ENCODE measurements around the gene S100A2. TPM values are rescaled to one million over a fixed set of nuclear protein-coding genes. Genes with fewer than 3 reads are reported as not detected.

S100A2 gene
- total and polyA plus RNA-seq, 2 of the 13 experiments (the other 11 are each of a cell fraction or from before 2014, with no cell fraction given), result 1.2 TPM

DNA sequence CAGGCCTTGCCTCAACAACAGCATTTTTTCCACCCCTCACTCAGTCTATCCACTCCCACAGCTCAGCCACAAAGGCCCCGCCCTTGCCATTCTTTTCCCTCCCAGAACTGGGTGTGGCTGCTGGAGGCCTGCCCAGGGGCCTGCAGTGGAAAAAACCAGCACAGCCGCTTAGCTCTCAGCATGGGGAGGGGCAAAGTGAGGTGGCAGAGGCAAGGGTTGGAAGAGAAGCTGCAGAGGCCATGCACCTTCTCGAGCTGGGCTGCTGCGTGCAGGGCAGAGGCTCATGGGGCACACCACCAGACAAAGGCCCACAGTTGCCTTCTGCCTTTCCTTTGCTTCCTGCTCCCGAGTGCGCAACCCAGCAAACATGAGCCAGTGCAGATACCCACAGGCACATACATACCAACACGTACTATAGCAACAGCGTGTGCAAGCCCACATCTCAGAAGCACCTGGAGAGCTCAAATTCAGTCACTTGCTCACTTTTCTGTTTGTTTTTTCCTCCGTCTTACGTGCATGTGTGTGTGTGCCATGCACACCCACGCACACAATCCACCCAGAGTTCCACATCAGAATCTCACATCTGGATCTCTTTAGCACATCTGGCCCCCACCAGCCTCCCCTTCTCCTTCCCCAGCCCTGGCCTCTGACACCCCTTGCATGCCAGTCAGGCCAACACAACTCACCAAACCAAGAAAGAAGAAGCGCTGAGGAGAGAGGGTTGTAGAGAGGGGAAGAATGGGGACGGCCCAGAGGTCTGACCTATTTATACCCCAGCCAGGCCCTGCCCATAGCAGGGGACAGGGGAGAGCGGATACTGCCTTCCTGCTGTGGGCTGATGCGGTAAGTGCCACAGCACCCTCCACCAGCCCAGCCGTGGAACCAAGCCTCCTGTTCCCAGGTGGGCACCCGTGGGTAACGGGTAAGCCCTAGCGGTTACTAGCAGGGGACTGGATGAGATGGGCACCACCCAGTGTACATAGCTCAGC is 20.3 kb downstream of the S100A2 start, which contains the start of gene S100A4 (continued):
- TF ChIP-seq HIC2 (CRISPR knock-in tag; IDR thresholded peaks at IDR 0.05; ENCODE audit: low read depth) (peak; percentile 80), HNRNPLL (IDR thresholded peaks at IDR 0.05; ENCODE audit: low read depth, low read length, poor library complexity, severe bottlenecking) (peak; percentile 48), IRX3 (CRISPR knock-in tag; IDR thresholded peaks at IDR 0.05; ENCODE audit: borderline replicate concordance, low read depth) (no peak), TCF7 (IDR thresholded peaks at IDR 0.05; ENCODE audit: low read depth) (no peak), ZNF143 (CRISPR knock-in tag; IDR thresholded peaks at IDR 0.05) (0 out of 2 replicates have a peak, but pooled peaks have one; percentile 23), ZFP36 (IDR thresholded peaks at IDR 0.05; ENCODE audit: borderline replicate concordance, low read depth, low read length, partially characterized antibody) (no peak), ARID2 (CRISPR knock-in tag; IDR thresholded peaks at IDR 0.05; ENCODE audit: borderline replicate concordance) (no peak), ZMYM3 (CRISPR knock-in tag; IDR thresholded peaks at IDR 0.05) (peak; percentile 53; the same call in 1 of the 2 replicates), GTF3A (CRISPR knock-in tag; conservative IDR thresholded peaks at IDR 0.05) (no peak)
- TF ChIP-seq, protein P1, sequence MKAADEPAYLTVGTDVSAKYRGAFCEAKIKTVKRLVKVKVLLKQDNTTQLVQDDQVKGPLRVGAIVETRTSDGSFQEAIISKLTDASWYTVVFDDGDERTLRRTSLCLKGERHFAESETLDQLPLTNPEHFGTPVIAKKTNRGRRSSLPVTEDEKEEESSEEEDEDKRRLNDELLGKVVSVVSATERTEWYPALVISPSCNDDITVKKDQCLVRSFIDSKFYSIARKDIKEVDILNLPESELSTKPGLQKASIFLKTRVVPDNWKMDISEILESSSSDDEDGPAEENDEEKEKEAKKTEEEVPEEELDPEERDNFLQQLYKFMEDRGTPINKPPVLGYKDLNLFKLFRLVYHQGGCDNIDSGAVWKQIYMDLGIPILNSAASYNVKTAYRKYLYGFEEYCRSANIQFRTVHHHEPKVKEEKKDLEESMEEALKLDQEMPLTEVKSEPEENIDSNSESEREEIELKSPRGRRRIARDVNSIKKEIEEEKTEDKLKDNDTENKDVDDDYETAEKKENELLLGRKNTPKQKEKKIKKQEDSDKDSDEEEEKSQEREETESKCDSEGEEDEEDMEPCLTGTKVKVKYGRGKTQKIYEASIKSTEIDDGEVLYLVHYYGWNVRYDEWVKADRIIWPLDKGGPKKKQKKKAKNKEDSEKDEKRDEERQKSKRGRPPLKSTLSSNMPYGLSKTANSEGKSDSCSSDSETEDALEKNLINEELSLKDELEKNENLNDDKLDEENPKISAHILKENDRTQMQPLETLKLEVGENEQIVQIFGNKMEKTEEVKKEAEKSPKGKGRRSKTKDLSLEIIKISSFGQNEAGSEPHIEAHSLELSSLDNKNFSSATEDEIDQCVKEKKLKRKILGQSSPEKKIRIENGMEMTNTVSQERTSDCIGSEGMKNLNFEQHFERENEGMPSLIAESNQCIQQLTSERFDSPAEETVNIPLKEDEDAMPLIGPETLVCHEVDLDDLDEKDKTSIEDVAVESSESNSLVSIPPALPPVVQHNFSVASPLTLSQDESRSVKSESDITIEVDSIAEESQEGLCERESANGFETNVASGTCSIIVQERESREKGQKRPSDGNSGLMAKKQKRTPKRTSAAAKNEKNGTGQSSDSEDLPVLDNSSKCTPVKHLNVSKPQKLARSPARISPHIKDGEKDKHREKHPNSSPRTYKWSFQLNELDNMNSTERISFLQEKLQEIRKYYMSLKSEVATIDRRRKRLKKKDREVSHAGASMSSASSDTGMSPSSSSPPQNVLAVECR (CRISPR knock-in tag; IDR thresholded peaks at IDR 0.05; ENCODE audit: borderline replicate concordance), result peak; percentile 22; the same call in 1 of the 2 replicates
- TF ChIP-seq, protein P2, sequence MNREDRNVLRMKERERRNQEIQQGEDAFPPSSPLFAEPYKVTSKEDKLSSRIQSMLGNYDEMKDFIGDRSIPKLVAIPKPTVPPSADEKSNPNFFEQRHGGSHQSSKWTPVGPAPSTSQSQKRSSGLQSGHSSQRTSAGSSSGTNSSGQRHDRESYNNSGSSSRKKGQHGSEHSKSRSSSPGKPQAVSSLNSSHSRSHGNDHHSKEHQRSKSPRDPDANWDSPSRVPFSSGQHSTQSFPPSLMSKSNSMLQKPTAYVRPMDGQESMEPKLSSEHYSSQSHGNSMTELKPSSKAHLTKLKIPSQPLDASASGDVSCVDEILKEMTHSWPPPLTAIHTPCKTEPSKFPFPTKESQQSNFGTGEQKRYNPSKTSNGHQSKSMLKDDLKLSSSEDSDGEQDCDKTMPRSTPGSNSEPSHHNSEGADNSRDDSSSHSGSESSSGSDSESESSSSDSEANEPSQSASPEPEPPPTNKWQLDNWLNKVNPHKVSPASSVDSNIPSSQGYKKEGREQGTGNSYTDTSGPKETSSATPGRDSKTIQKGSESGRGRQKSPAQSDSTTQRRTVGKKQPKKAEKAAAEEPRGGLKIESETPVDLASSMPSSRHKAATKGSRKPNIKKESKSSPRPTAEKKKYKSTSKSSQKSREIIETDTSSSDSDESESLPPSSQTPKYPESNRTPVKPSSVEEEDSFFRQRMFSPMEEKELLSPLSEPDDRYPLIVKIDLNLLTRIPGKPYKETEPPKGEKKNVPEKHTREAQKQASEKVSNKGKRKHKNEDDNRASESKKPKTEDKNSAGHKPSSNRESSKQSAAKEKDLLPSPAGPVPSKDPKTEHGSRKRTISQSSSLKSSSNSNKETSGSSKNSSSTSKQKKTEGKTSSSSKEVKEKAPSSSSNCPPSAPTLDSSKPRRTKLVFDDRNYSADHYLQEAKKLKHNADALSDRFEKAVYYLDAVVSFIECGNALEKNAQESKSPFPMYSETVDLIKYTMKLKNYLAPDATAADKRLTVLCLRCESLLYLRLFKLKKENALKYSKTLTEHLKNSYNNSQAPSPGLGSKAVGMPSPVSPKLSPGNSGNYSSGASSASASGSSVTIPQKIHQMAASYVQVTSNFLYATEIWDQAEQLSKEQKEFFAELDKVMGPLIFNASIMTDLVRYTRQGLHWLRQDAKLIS (CRISPR knock-in tag; IDR thresholded peaks at IDR 0.05), result no peak
- TF ChIP-seq, protein P3, sequence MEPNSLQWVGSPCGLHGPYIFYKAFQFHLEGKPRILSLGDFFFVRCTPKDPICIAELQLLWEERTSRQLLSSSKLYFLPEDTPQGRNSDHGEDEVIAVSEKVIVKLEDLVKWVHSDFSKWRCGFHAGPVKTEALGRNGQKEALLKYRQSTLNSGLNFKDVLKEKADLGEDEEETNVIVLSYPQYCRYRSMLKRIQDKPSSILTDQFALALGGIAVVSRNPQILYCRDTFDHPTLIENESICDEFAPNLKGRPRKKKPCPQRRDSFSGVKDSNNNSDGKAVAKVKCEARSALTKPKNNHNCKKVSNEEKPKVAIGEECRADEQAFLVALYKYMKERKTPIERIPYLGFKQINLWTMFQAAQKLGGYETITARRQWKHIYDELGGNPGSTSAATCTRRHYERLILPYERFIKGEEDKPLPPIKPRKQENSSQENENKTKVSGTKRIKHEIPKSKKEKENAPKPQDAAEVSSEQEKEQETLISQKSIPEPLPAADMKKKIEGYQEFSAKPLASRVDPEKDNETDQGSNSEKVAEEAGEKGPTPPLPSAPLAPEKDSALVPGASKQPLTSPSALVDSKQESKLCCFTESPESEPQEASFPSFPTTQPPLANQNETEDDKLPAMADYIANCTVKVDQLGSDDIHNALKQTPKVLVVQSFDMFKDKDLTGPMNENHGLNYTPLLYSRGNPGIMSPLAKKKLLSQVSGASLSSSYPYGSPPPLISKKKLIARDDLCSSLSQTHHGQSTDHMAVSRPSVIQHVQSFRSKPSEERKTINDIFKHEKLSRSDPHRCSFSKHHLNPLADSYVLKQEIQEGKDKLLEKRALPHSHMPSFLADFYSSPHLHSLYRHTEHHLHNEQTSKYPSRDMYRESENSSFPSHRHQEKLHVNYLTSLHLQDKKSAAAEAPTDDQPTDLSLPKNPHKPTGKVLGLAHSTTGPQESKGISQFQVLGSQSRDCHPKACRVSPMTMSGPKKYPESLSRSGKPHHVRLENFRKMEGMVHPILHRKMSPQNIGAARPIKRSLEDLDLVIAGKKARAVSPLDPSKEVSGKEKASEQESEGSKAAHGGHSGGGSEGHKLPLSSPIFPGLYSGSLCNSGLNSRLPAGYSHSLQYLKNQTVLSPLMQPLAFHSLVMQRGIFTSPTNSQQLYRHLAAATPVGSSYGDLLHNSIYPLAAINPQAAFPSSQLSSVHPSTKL (CRISPR knock-in tag; IDR thresholded peaks at IDR 0.05), result peak; percentile 29; the same call in 1 of the 2 replicates

All from HepG2 (cell line).